CD14-positive monocyte (primary cell): ENCODE measurements around the gene SLC25A40. TPM values are rescaled to one million over a fixed set of nuclear protein-coding genes. Genes with fewer than 3 reads are reported as not detected.
"Not testable (repeated sequence)": the region's sequence is repeated elsewhere in the genome, so short reads cannot be mapped to it uniquely, and the experiment has no call there.

Experiments used
- DNase-seq, 3 donors: peaks; one replicate each; pipeline ENCODE4 v3.0.0-alpha.2; 2011 to 2022
- H2AFZ ChIP-seq: 2 replicates; pipeline ENCODE4 v1.6.0; 2012; ENCODE audit warnings: mild to moderate bottlenecking, low read depth, low read length, inconsistent platforms; ENCODE audit not compliant: insufficient read depth, poor library complexity, severe bottlenecking
- H3K27ac ChIP-seq, 2 donors: 1 replicate in 1 of 2; 2 replicates in 1 of 2; pipeline ENCODE4 v1.5.1; 2012 to 2013; ENCODE audit warnings: low read length in 2 of 2, control low read depth in 1 of 2, inconsistent platforms in 1 of 2, low read depth in 1 of 2, mild to moderate bottlenecking in 1 of 2
- H3K27me3 ChIP-seq, 2 donors: one replicate each; pipeline versions ENCODE4 v1.6.0 to v1.6.1; 2011 to 2013; ENCODE audit warnings: low read length in 2 of 2; ENCODE audit not compliant: control insufficient read depth in 2 of 2, insufficient read depth in 2 of 2
- H3K36me3 ChIP-seq, 2 donors: replicated peaks in 1 of 2; 1 replicate in 1 of 2; 2 replicates in 1 of 2; pipeline versions ENCODE4 v1.5.1 to v1.6.1; 2012 to 2013; ENCODE audit warnings: low read length in 2 of 2, control low read depth in 1 of 2, inconsistent platforms in 1 of 2, mild to moderate bottlenecking in 1 of 2; ENCODE audit not compliant: insufficient read depth in 2 of 2, control insufficient read depth in 1 of 2
- H3K4me1 ChIP-seq, 2 donors: 1 replicate in 1 of 2; 2 replicates in 1 of 2; pipeline versions ENCODE4 v1.5.1 to v1.6.1; 2012 to 2013; ENCODE audit warnings: low read length in 2 of 2, control low read depth in 1 of 2, inconsistent platforms in 1 of 2, mild to moderate bottlenecking in 1 of 2, moderate library complexity in 1 of 2; ENCODE audit not compliant: insufficient read depth in 2 of 2, control insufficient read depth in 1 of 2
- H3K4me2 ChIP-seq: replicated peaks from 2 replicates; pipeline ENCODE3; 2012; ENCODE audit warnings: low read length, moderate library complexity, mild to moderate bottlenecking; ENCODE audit not compliant: poor library complexity, severe bottlenecking; ENCODE audit errors: extremely low read depth
- H3K4me3 ChIP-seq, 3 experiments: fragments of 200-600 bp in 1 of 3; sonication (generic) in 1 of 3; replicated peaks in 1 of 3; 1 replicate in 2 of 3; 2 replicates in 1 of 3; pipeline ENCODE4 v1.5.1; 2011 to 2013; ENCODE audit warnings: low read length in 3 of 3, mild to moderate bottlenecking in 3 of 3, control low read depth in 2 of 3, low read depth in 2 of 3, inconsistent platforms in 1 of 3, moderate library complexity in 1 of 3
- H3K79me2 ChIP-seq: 2 replicates; pipeline ENCODE4 v1.6.0; 2012; ENCODE audit warnings: mild to moderate bottlenecking, control low read depth, inconsistent platforms, low read length, moderate library complexity; ENCODE audit not compliant: insufficient read depth
- H3K9ac ChIP-seq: 2 replicates; pipeline ENCODE4 v1.6.0; 2017; ENCODE audit warnings: low read length, mild to moderate bottlenecking; ENCODE audit not compliant: insufficient read depth, poor library complexity, severe bottlenecking
- H3K9me3 ChIP-seq, 2 donors: replicated peaks in 1 of 2; 1 replicate in 1 of 2; 2 replicates in 1 of 2; pipeline versions ENCODE4 v1.5.1 to v1.6.1; 2012 to 2013; ENCODE audit warnings: low read length in 2 of 2, control low read depth in 1 of 2; ENCODE audit not compliant: control insufficient read depth in 1 of 2, insufficient read depth in 1 of 2
- H4K20me1 ChIP-seq: 2 replicates; pipeline ENCODE4 v1.6.0; 2012; ENCODE audit warnings: mild to moderate bottlenecking, low read length, control low read depth, moderate library complexity; ENCODE audit not compliant: insufficient read depth
- H3K27ac Mint-ChIP-seq, 7 donors: one replicate each; pipeline ENCODE4 v1.8.0; 2020; ENCODE audit warnings: mild to moderate bottlenecking in 7 of 7, mixed read lengths in 7 of 7, moderate library complexity in 6 of 7, inconsistent platforms in 2 of 7
- H3K27me3 Mint-ChIP-seq, 3 donors: one replicate each; pipeline ENCODE4 v1.8.0; 2021 to 2022; ENCODE audit warnings: low read depth in 3 of 3, mild to moderate bottlenecking in 3 of 3, mixed read lengths in 3 of 3, moderate library complexity in 3 of 3, inconsistent platforms in 1 of 3
- H3K36me3 Mint-ChIP-seq, 2 donors: one replicate each; pipeline ENCODE4 v1.8.0; 2020; ENCODE audit warnings: mixed read lengths in 2 of 2, inconsistent platforms in 1 of 2, mild to moderate bottlenecking in 1 of 2
- H3K4me1 Mint-ChIP-seq: one replicate; pipeline ENCODE4 v1.8.0; 2020; ENCODE audit warnings: mild to moderate bottlenecking, mixed read lengths
- H3K4me3 Mint-ChIP-seq, 2 donors: one replicate each; pipeline ENCODE4 v1.8.0; 2020; ENCODE audit warnings: mild to moderate bottlenecking in 2 of 2, mixed read lengths in 2 of 2, moderate library complexity in 1 of 2
- H3K9me3 Mint-ChIP-seq, 7 donors: one replicate each; pipeline ENCODE4 v1.8.0; 2020 to 2022; ENCODE audit warnings: mixed read lengths in 7 of 7, mild to moderate bottlenecking in 6 of 7, moderate library complexity in 6 of 7, inconsistent platforms in 2 of 7
- CTCF ChIP-seq: fragments of 200-600 bp; IDR thresholded peaks from one replicate; pipeline ENCODE4 v1.8.0; 2022; ENCODE audit warnings: antibody characterized with exemption, mild to moderate bottlenecking
- WGBS: methylation state at CpG from one replicate; pipeline ENCODE4 v1.1.5; 2013; ENCODE audit warnings: missing lambda C conversion rate; ENCODE audit not compliant: insufficient coverage; 5-methylcytosine and 5-hydroxymethylcytosine counted together
- intact Hi-C, 2 donors: fragments of 100-400 bp; cut with micrococcal nuclease; formaldehyde crosslinking; loops; one replicate each; pipeline versions ENCODE4 v1.15.0 to v1.15.1; 2023
- polyA minus RNA-seq: library from RNA; depleted of rRNA, polyadenylated mRNA; stranded (reverse); fragments of >200 nt; gene quantifications from 2 replicates; pipeline ENCODE4 v1.2.3, GENCODE V29; 2012
- polyA plus RNA-seq, 3 donors: library from polyadenylated mRNA; depleted of rRNA in 1 of 3; unstranded in 2 of 3; stranded (reverse) in 1 of 3; fragments of 300-500 nt in 2 of 3; fragments of >200 nt in 1 of 3; fragmentation: Illumina TruSeq in 2 of 3; gene quantifications; 1 replicate in 2 of 3; 2 replicates in 1 of 3; pipeline ENCODE4 v1.2.3, GENCODE V29; 2012 to 2021
- total RNA-seq, 12 experiments: library from RNA in 1 of 12; stranded (reverse) in 1 of 12; fragments of 120-200 nt in 1 of 12; gene quantifications; one replicate each; pipeline ENCODE4 v1.2.4 and lab custom pipeline; 2013 to 2026; ENCODE audit warnings: mixed read lengths in 6 of 12, inconsistent platforms in 1 of 12

The SLC25A40 gene
- total RNA-seq (2013) = 24.9 TPM
- polyA plus RNA-seq (10 to 100 TPM; 23.5 to 36.3 (median 26.2) TPM), polyA minus RNA-seq (5.5 and 8.9 TPM in 2 replicates), total RNA-seq (lab: John Stamatoyannopoulos, UW) (8.7 to 46.5 (median 28.5) reads per million in 11 experiments)

- H3K4me1 Mint-ChIP-seq = peaks cover 46% of the 10 kb centered on the region
Observed at GRCh38 chr7:87876040-87876868, at the start of gene SLC25A40, which contains the start of gene DBF4. Gene SLC25A40, minus strand, starts transcription at chr7:87876360. Its CDS starts 17,633 bp downstream, at chr7:87858727. Gene DBF4, plus strand, starts transcription at chr7:87876493. Its CDS starts 240 bp downstream, at chr7:87876733.

GRCh38 chr7:87922759-87923395, 46.7 kb upstream of the SLC25A40 start:
- H3K27ac ChIP-seq, H3K4me3 Mint-ChIP-seq, H3K27me3 Mint-ChIP-seq, H3K4me1 Mint-ChIP-seq, H2AFZ ChIP-seq, H3K79me2 ChIP-seq, H3K36me3 Mint-ChIP-seq, H3K36me3 ChIP-seq, H3K4me3 ChIP-seq, H3K4me2 ChIP-seq, H3K9me3 ChIP-seq, H3K4me1 ChIP-seq, H3K27me3 ChIP-seq, intact Hi-C loops, H3K27ac Mint-ChIP-seq, H3K9ac ChIP-seq, DNase-seq, H3K9me3 Mint-ChIP-seq, H4K20me1 ChIP-seq: not testable (repeated sequence)
- 100% methylated on average over 7 of the region's 8 CpGs for WGBS

More at GRCh38 chr7:87876040-87876868, at the start of gene SLC25A40, which contains the start of gene DBF4:
- Histone ChIP-seq H4K20me1 (peaks cover 20% of the 10 kb centered on the region), H3K27me3 (no peaks in the 10 kb centered on the region), H2AFZ (peak within 1 kb of the TSS; percentile 96), H3K4me1 (peaks cover 28 to 47% of the 10 kb centered on the region in 2 donors), H3K36me3 (peaks cover 4 to 15% of the 10 kb centered on the region in 2 donors), H3K9me3 (peaks cover under 1 to 5% of the 10 kb centered on the region in 2 donors), H3K9ac (peak within 1 kb of the TSS; percentile 86), H3K27ac (peak within 1 kb of the TSS; percentile 91 to 94), H3K4me2 (peak within 1 kb of the TSS; percentile 94), H3K79me2 (peaks cover 89% of the 10 kb centered on the region), H3K4me3 (peak within 1 kb of the TSS; percentile 93 to 99 (median 98))
- TF ChIP-seq CTCF = no peak
- peak; percentile 85 to 88 (median 86) for DNase-seq
- intact Hi-C loops = loop anchor here in 1 of 2 donors (10.0 kb wide), 1 partner anchor 721 kb away; the partner anchor contains the start of gene DMTF1
- Mint-ChIP-seq H3K27me3 (peaks cover 0 to 2% (median 0%) of the 10 kb centered on the region in 3 donors), H3K9me3 (peaks cover under 1 to 12% (median 4%) of the 10 kb centered on the region in 7 donors), H3K4me3 (peak within 1 kb of the TSS; percentile 96 to 97), H3K27ac (peak within 1 kb of the TSS; percentile 93 to 98 (median 96)), H3K36me3 (peaks cover 12 to 18% of the 10 kb centered on the region in 2 donors)
- under 1% methylated on average over 81 of the region's 84 CpGs for WGBS
